K562 (cell line): ENCODE data around the gene FAM219A. TPM values are rescaled to one million over a fixed set of nuclear protein-coding genes. Genes with fewer than 3 reads are reported as not detected.

Experiments used
- ATAC-seq: fragments of 200-7000 bp; cut with Tn5 transposase; 3 replicates; pipeline ENCODE4 v1.9.1; 2020; ENCODE audit warnings: moderate library complexity
- BruUV-seq: library from RNA; stranded (reverse); fragments of 400-500 nt; replicated peaks from 2 replicates; lab custom pipeline; 2021; lab: Mats Ljungman, UMichigan
- CTCF ChIA-PET: fragments of 300-600 bp; formaldehyde crosslinking; extraction: SDS; loops from one replicate; lab custom pipeline; 2021; ENCODE audit warnings: low intra/inter-chr PET ratio; lab: Yijun Ruan, JAX
- POLR2A ChIA-PET: fragments of 300-600, 350-650 bp; sonication (Branson Sonifier 250); formaldehyde crosslinking; extraction: SDS; loops from one replicate; lab custom pipeline; 2021; ENCODE audit warnings: antibody characterized with exemption, inconsistent platforms; lab: Yijun Ruan, JAX
- DNase-seq, 4 experiments: peaks; one replicate each; pipeline versions ENCODE4 v3.0.0 to v3.0.0-alpha.2; 2011 to 2018; ENCODE audit warnings: low spot score in 3 of 4, mixed read lengths in 3 of 4; ENCODE audit errors: extremely low read depth in 1 of 4
- FAIRE-seq: peaks from 2 replicates; lab custom pipeline; 2011; peaks lifted over from hg19 to GRCh38; lab: Jason Lieb, UNC
- H2AFZ ChIP-seq: 2 replicates; pipeline ENCODE4 v1.6.0; 2011; ENCODE audit warnings: low read depth, low read length, control low read depth, inconsistent platforms
- H3K27ac ChIP-seq: fragments of 200-600 bp; 3 replicates; pipeline ENCODE4 v1.8.0; 2011; ENCODE audit warnings: low read depth, mild to moderate bottlenecking, control low read depth, inconsistent platforms, low read length, moderate library complexity, mixed read lengths; ENCODE audit errors: extremely low read depth
- H3K27me3 ChIP-seq, 2 experiments: fragments of 300-600 bp in 1 of 2; 2 replicates in 1 of 2; 3 replicates in 1 of 2; pipeline versions ENCODE4 v1.6.0 to v1.8.0; 2011; ENCODE audit warnings: inconsistent platforms in 2 of 2, low read length in 2 of 2, mild to moderate bottlenecking in 1 of 2, mixed read lengths in 1 of 2, moderate library complexity in 1 of 2; ENCODE audit not compliant: control insufficient read depth in 2 of 2, insufficient read depth in 2 of 2
- H3K36me3 ChIP-seq: fragments of 300-600 bp; 3 replicates; pipeline ENCODE4 v1.8.0; 2011; ENCODE audit warnings: mild to moderate bottlenecking, low read length, inconsistent platforms; ENCODE audit not compliant: control insufficient read depth, insufficient read depth
- H3K4me1 ChIP-seq, 2 experiments: fragments of 200-600 bp in 1 of 2; replicated peaks in 1 of 2; 2 replicates in 1 of 2; 3 replicates in 1 of 2; pipeline versions ENCODE4 v1.5.1 to v1.8.0; 2011; ENCODE audit warnings: inconsistent platforms in 2 of 2, low read length in 2 of 2, mild to moderate bottlenecking in 1 of 2, mixed read lengths in 1 of 2, moderate library complexity in 1 of 2; ENCODE audit not compliant: control insufficient read depth in 2 of 2, insufficient read depth in 2 of 2
- H3K4me2 ChIP-seq: 2 replicates; pipeline ENCODE4 v1.6.1; 2011; ENCODE audit warnings: low read length, control low read depth, inconsistent platforms, mixed read lengths; ENCODE audit not compliant: insufficient read depth
- H3K4me3 ChIP-seq: fragments of 200-600 bp; sonication (generic), shearing (Covaris generic); 2 replicates; pipeline ENCODE4 v1.5.1; 2016; ENCODE audit warnings: control low read depth, inconsistent platforms
- H3K79me2 ChIP-seq: fragments of 200-600 bp; 3 replicates; pipeline ENCODE4 v1.8.0; 2011; ENCODE audit warnings: low read length, inconsistent platforms; ENCODE audit not compliant: control insufficient read depth, insufficient read depth
- H3K9ac ChIP-seq, 2 experiments: 2 replicates each; pipeline versions ENCODE4 v1.6.0 to v1.6.1; 2011; ENCODE audit warnings: low read depth in 2 of 2, low read length in 2 of 2, control low read depth in 1 of 2, inconsistent platforms in 1 of 2, mild to moderate bottlenecking in 1 of 2, mixed read lengths in 1 of 2; ENCODE audit not compliant: insufficient read depth in 1 of 2
- H3K9me1 ChIP-seq: one replicate; pipeline ENCODE4 v1.6.0; 2011; ENCODE audit warnings: inconsistent platforms, mild to moderate bottlenecking, low read length, moderate library complexity; ENCODE audit not compliant: control insufficient read depth, insufficient read depth
- H3K9me3 ChIP-seq: replicated peaks from 2 replicates; pipeline ENCODE4 v1.5.1; 2011; ENCODE audit warnings: low read depth, low read length, inconsistent platforms; ENCODE audit not compliant: control insufficient read depth, insufficient read depth
- H4K20me1 ChIP-seq: replicated peaks from 2 replicates; pipeline ENCODE4 v1.6.1; 2011; ENCODE audit warnings: low read length, inconsistent platforms, mixed read lengths; ENCODE audit not compliant: control insufficient read depth, insufficient read depth
- ARID1B ChIP-seq: fragments of 450-650 bp; IDR thresholded peaks from 2 replicates; pipeline ENCODE4 v1.6.1; 2016; ENCODE audit warnings: antibody characterized with exemption, mild to moderate bottlenecking, inconsistent platforms
- BCOR ChIP-seq: fragments of 450-650 bp; IDR thresholded peaks from 2 replicates; pipeline ENCODE4 v1.6.1; 2016
- CSDE1 ChIP-seq, 2 experiments: fragments of 450-650 bp; IDR thresholded peaks; 2 replicates each; pipeline ENCODE4 v1.6.1; 2016; ENCODE audit warnings: mild to moderate bottlenecking in 1 of 2
- FOXK1 ChIP-seq: sonication (generic); formaldehyde crosslinking; IDR thresholded peaks from 2 replicates; pipeline ENCODE4 v1.8.0; 2022; ENCODE audit warnings: missing genetic modification reagents, mild to moderate bottlenecking, borderline replicate concordance
- JUND ChIP-seq, 2 experiments: IDR thresholded peaks; 2 replicates in 1 of 2; 3 replicates in 1 of 2; pipeline ENCODE4 v1.6.1; 2011; ENCODE audit warnings: borderline replicate concordance in 2 of 2, low read depth in 2 of 2, low read length in 2 of 2, improper control_type of control experiment in 1 of 2, missing biosample characterization in 1 of 2, missing genetic modification characterization in 1 of 2, missing genetic modification reagents in 1 of 2
- L3MBTL2 ChIP-seq: fragments of 450-650 bp; IDR thresholded peaks from 2 replicates; pipeline ENCODE4 v1.6.1; 2016; ENCODE audit warnings: mild to moderate bottlenecking, moderate library complexity
- NBN ChIP-seq: fragments of 450-650 bp; IDR thresholded peaks from 2 replicates; pipeline ENCODE4 v1.6.1; 2016; ENCODE audit warnings: low read depth, mild to moderate bottlenecking
- NCOA6 ChIP-seq: fragments of 450-650 bp; IDR thresholded peaks from 2 replicates; pipeline ENCODE4 v1.6.1; 2017; ENCODE audit warnings: mild to moderate bottlenecking
- SUPT5H ChIP-seq: fragments of 450-650 bp; IDR thresholded peaks from 2 replicates; pipeline ENCODE4 v1.6.1; 2016
- WGBS: fragments of 100-300 bp; shearing (Covaris generic); methylation state at CpG from one replicate; pipeline ENCODE4 v1.1.6; 2016; ENCODE audit warnings: low coverage, mixed read lengths; ENCODE audit not compliant: insufficient coverage; ENCODE audit errors: missing lambda C conversion rate; 5-methylcytosine and 5-hydroxymethylcytosine counted together
- in situ Hi-C: fragments of 300-500 bp; cut with MboI; formaldehyde crosslinking; loops from 4 replicates; pipeline ENCODE4 v1.15.0; 2018; ENCODE audit warnings: inconsistent platforms, mixed read lengths
- intact Hi-C: fragments of 100-400 bp; cut with micrococcal nuclease; formaldehyde crosslinking; loops from 2 replicates; pipeline ENCODE4 v1.14.2; 2022
- polyA plus RNA-seq, 8 experiments: library from polyadenylated mRNA; depleted of rRNA in 4 of 8; stranded (reverse) in 5 of 8; unstranded in 3 of 8; fragments of >200 nt; fragmentation: Nextera tagmentation in 2 of 8; fragmentation: Illumina TruSeq in 1 of 8; extraction: Ambion mirVana in 2 of 8; extraction: Trizol in 1 of 8; gene quantifications; 2 replicates each; pipeline versions ENCODE4 v1.2.1 to v1.2.3, GENCODE V29; 2011 to 2014; ENCODE audit warnings: inconsistent platforms in 1 of 8, missing spikeins in 1 of 8
- total RNA-seq, 7 experiments: library from RNA; depleted of rRNA in 6 of 7; stranded (reverse); fragments of >200 nt in 6 of 7; fragmentation: Illumina TruSeq in 2 of 7; extraction: Trizol in 2 of 7; gene quantifications; 2 replicates each; pipeline versions ENCODE4 v1.2.1 to v1.2.3, GENCODE V29; 2011 to 2021; ENCODE audit warnings: low replicate concordance in 1 of 7
- TF ChIP-seq, protein P1 (sequence below): sonication (generic); formaldehyde crosslinking; IDR thresholded peaks from 2 replicates; pipeline ENCODE4 v1.8.1; 2023; ENCODE audit warnings: mild to moderate bottlenecking, missing genetic modification reagents
- TF ChIP-seq, protein P2 (sequence below): fragments of 450-650 bp; IDR thresholded peaks from 2 replicates; pipeline ENCODE4 v1.7.1; 2018; ENCODE audit warnings: mild to moderate bottlenecking, low read depth; ENCODE audit not compliant: partially characterized antibody
- TF ChIP-seq, protein P3 (sequence below): fragments of 450-650 bp; formaldehyde crosslinking; IDR thresholded peaks from 2 replicates; pipeline ENCODE4 v1.4.0; 2020; ENCODE audit warnings: mild to moderate bottlenecking, mixed read lengths
- TF ChIP-seq, protein P4 (sequence below): fragments of 450-650 bp; formaldehyde crosslinking; IDR thresholded peaks from 2 replicates; pipeline ENCODE4 v1.4.0; 2022; ENCODE audit warnings: mild to moderate bottlenecking, moderate library complexity
- TF ChIP-seq, protein P5 (sequence below): fragments of 450-650 bp; formaldehyde crosslinking; IDR thresholded peaks from 2 replicates; pipeline ENCODE4 v1.4.0; 2022; ENCODE audit warnings: missing genetic modification characterization

Gene FAM219A
- total and polyA plus RNA-seq, 9 of the 15 experiments (the other 6 are each of a cell fraction or from before 2014, with no cell fraction given): 0.63 to 8.6 (median 2.9) TPM

DNA sequence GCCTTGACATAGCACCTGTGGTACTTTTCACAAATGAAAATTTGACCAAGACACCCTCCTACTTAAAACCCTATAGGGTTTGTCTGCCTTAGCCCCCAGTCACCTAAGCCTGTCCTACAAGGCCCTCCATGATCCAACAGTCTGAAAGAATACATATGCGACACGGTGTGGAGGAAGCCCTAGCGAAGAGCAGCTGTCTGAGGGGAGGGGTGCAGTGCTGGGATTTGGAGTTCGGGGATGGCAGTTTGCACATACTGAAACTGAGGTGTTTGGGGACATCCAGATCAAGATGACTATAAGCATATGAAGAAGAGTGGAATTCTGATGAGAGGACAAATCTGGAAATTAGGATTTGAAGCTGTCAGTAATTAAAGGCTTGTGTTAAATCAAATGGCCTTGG is 74.5 kb downstream of the FAM219A start:
- FAIRE-seq: no peak
- WGBS: 2% methylated on average over 4 of the region's 4 CpGs
- H3K9me3 ChIP-seq: no peaks in the 10 kb centered on the region
- TF ChIP-seq L3MBTL2 (no peak), JUND (IDR thresholded peaks at IDR 0.05; ENCODE audit: borderline replicate concordance, low read depth, low read length) (no peak), JUND (tag; IDR thresholded peaks at IDR 0.05; ENCODE audit: borderline replicate concordance, low read depth, low read length) (no peak), ARID1B (no peak), BCOR (no peak), CSDE1 (IDR thresholded peaks at IDR 0.05) (no peak), NBN (no peak), FOXK1 (CRISPR knock-in tag) (no peak), NCOA6 (no peak), SUPT5H (no peak)
- TF ChIP-seq, protein P1, sequence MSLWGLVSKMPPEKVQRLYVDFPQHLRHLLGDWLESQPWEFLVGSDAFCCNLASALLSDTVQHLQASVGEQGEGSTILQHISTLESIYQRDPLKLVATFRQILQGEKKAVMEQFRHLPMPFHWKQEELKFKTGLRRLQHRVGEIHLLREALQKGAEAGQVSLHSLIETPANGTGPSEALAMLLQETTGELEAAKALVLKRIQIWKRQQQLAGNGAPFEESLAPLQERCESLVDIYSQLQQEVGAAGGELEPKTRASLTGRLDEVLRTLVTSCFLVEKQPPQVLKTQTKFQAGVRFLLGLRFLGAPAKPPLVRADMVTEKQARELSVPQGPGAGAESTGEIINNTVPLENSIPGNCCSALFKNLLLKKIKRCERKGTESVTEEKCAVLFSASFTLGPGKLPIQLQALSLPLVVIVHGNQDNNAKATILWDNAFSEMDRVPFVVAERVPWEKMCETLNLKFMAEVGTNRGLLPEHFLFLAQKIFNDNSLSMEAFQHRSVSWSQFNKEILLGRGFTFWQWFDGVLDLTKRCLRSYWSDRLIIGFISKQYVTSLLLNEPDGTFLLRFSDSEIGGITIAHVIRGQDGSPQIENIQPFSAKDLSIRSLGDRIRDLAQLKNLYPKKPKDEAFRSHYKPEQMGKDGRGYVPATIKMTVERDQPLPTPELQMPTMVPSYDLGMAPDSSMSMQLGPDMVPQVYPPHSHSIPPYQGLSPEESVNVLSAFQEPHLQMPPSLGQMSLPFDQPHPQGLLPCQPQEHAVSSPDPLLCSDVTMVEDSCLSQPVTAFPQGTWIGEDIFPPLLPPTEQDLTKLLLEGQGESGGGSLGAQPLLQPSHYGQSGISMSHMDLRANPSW (CRISPR knock-in tag): no peak
- TF ChIP-seq, protein P2, sequence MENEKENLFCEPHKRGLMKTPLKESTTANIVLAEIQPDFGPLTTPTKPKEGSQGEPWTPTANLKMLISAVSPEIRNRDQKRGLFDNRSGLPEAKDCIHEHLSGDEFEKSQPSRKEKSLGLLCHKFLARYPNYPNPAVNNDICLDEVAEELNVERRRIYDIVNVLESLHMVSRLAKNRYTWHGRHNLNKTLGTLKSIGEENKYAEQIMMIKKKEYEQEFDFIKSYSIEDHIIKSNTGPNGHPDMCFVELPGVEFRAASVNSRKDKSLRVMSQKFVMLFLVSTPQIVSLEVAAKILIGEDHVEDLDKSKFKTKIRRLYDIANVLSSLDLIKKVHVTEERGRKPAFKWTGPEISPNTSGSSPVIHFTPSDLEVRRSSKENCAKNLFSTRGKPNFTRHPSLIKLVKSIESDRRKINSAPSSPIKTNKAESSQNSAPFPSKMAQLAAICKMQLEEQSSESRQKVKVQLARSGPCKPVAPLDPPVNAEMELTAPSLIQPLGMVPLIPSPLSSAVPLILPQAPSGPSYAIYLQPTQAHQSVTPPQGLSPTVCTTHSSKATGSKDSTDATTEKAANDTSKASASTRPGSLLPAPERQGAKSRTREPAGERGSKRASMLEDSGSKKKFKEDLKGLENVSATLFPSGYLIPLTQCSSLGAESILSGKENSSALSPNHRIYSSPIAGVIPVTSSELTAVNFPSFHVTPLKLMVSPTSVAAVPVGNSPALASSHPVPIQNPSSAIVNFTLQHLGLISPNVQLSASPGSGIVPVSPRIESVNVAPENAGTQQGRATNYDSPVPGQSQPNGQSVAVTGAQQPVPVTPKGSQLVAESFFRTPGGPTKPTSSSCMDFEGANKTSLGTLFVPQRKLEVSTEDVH: no peak
- TF ChIP-seq, protein P3, sequence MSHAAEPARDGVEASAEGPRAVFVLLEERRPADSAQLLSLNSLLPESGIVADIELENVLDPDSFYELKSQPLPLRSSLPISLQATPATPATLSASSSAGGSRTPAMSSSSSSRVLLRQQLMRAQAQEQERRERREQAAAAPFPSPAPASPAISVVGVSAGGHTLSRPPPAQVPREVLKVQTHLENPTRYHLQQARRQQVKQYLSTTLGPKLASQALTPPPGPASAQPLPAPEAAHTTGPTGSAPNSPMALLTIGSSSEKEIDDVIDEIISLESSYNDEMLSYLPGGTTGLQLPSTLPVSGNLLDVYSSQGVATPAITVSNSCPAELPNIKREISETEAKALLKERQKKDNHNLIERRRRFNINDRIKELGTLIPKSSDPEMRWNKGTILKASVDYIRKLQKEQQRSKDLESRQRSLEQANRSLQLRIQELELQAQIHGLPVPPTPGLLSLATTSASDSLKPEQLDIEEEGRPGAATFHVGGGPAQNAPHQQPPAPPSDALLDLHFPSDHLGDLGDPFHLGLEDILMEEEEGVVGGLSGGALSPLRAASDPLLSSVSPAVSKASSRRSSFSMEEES (CRISPR knock-in tag): no peak
- TF ChIP-seq, protein P4, sequence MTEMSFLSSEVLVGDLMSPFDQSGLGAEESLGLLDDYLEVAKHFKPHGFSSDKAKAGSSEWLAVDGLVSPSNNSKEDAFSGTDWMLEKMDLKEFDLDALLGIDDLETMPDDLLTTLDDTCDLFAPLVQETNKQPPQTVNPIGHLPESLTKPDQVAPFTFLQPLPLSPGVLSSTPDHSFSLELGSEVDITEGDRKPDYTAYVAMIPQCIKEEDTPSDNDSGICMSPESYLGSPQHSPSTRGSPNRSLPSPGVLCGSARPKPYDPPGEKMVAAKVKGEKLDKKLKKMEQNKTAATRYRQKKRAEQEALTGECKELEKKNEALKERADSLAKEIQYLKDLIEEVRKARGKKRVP (CRISPR knock-in tag): no peak
- TF ChIP-seq, protein P5, sequence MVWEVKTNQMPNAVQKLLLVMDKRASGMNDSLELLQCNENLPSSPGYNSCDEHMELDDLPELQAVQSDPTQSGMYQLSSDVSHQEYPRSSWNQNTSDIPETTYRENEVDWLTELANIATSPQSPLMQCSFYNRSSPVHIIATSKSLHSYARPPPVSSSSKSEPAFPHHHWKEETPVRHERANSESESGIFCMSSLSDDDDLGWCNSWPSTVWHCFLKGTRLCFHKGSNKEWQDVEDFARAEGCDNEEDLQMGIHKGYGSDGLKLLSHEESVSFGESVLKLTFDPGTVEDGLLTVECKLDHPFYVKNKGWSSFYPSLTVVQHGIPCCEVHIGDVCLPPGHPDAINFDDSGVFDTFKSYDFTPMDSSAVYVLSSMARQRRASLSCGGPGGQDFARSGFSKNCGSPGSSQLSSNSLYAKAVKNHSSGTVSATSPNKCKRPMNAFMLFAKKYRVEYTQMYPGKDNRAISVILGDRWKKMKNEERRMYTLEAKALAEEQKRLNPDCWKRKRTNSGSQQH (CRISPR knock-in tag): no peak

More for the DNA sequence above, 74.5 kb downstream of the FAM219A start:
- DNase-seq (no peak), ATAC-seq (no peak)
- Histone ChIP-seq H3K79me2 (no peaks in the 10 kb centered on the region), H4K20me1 (no peaks in the 10 kb centered on the region), H3K36me3 (no peaks in the 10 kb centered on the region), H3K9me1 (no peaks in the 10 kb centered on the region), H3K4me1 (peaks cover 13 to 21% of the 10 kb centered on the region in 2 experiments; a peak in 4 of 5 replicates), H3K4me2 (no peak overlapping the region), H2AFZ (no peak overlapping the region), H3K9ac (no peak overlapping the region), H3K27me3 (no peaks in the 10 kb centered on the region), H3K27ac (no peak overlapping the region), H3K4me3 (no peak overlapping the region)
- no TSS peak for BruUV-seq
- intact Hi-C loops: no loop called here
- ChIA-PET CTCF (no interaction called here), POLR2A (no interaction called here)
- in situ Hi-C loops: no loop called here
